Dedifferentiated amniotic fluid mesenchymal stem cell (primary cell): ENCODE measurements around the gene P4HB.

ENCODE experiments used
- DNase-seq: peaks from one replicate; pipeline ENCODE4 v3.0.0-alpha.2; 2016; ENCODE audit errors: extremely low spot score

Gene P4HB

DNA sequence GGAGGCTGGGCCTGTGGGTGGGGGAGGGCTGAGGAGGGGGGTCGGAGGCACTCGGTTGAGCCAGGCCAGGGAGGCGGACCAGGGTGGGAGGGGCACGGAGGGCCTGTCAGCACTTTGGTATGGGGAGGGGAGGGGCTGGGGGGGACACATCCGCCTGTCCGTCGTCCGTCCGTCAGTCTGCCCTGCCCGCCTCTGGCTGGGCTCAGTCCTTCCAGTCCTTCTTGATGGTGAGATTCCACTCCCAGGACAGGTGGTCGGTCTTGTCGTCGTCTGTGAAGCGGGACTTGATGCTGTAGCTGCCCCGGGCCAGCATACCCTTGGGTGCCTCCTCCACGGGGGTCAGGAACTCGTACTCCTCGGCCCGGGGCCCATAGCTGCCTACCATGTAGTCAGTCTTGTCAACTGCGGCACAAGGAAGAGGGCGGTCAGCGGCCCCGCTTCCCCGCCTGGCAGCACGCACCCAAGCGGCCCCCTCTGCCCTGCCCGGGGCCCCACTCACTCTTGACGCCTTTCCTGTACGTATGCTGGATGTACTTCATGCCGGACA is 8.4 kb upstream of the P4HB start:
- DNase-seq = peak; percentile 58

DNA sequence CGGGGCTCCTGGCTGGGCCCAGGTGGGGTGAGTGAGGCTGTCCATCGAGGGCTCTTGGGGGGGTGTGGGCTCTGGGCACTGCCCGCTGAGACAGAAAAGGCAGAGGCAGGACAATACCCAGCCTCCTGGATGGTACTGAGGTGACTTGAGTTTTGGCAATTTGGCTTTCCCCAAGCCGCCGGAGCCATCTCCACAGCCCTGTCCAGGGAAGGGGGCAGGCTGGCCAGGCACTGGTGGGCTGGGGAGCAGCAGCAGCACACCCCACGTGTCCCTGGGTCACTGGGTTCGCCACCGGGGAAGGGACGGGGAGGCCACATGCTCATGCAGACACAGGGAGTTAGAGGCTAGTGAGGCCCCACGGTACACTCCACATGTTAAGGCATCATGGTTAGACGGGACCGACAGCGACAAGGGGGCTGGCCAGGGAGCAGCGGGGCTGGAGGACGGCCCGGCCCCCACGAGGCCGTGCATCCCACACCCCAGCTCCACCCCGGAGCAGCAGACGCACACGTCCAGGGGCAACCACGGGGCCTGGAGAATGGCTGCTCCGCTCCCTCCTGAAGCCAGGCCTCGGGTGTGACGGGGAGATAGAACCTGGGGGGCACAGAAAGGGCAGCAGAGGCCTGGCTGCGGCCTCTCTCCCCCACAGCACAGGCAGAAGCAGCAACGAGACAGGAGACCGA is 7.8 kb upstream of the P4HB start:
- no peak for DNase-seq

DNA sequence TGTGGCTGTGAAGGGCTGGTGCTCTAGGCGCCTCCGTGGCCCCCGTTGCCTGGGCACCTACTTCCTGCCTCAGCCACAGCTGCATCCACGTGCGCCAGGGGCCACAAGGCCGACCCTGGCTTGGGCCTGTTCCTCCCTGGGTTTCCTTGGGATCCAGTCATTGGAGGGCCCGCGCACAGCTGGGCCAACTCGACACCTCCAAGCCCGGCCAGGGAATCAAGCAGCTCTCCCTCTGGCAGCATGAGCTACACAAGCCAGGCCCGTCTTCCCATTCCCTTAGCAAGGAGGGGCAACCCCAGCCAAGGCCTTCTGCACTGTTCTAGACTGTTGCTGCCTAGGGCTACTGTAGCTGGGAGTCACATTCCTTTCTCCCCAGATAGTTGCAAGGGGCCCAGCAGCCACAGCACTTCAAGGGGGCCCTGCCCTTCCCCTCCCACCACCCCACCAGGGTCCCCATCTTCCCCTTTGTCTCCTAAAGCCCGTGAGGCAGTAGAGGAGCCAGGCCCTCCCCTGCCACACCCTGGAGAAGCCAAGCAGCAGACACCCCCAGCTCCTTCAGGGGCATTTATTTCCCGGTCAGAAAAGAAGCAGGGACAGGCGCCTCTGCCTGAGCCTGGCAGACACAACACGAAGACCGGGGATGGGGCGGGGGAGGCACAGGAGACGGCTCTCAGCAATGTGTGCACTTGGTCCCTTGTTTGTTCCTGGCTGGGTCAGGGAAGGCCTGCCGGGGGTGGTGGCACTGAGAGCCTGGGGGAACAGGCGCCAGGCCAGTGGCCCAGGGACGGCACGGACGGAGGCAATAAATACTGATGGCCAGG is 7.0 kb upstream of the P4HB start:
- peak; percentile 36 for DNase-seq

DNA sequence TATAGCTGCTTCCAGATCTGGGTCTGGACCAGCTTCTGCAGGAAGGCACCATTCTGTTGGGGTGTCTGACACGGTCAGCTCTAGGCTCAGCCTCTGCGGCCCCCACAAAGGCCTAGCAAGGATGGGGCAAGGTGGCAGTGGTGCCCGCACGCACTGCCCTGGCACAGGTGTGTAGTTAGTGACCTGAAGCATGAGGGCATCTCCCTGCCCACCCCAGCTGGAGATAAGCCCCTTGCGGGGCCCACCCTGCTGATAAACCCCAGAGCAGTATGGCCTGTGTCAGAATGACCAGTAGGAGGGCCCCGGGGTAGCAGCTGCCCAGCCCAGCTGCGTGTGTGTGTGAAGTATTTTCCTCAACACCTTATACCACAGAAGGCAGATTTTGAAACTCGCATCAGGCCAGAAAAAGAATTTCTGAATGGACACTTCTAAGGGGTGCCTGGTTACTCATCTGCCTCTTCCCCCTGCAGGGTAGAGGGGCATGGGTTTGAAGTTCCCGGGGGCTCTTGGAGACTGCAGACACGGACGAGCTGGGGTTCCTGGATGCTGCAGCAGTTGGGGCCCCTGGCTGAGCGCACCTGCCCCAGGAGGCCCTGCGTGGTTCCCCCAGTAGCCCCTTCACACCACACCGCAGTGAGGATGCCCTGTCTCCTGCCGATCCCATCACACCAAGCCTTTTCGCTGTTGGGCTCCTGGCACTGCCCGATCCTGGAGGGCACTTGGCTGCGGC is 6.3 kb upstream of the P4HB start:
- DNase-seq = no peak

DNA sequence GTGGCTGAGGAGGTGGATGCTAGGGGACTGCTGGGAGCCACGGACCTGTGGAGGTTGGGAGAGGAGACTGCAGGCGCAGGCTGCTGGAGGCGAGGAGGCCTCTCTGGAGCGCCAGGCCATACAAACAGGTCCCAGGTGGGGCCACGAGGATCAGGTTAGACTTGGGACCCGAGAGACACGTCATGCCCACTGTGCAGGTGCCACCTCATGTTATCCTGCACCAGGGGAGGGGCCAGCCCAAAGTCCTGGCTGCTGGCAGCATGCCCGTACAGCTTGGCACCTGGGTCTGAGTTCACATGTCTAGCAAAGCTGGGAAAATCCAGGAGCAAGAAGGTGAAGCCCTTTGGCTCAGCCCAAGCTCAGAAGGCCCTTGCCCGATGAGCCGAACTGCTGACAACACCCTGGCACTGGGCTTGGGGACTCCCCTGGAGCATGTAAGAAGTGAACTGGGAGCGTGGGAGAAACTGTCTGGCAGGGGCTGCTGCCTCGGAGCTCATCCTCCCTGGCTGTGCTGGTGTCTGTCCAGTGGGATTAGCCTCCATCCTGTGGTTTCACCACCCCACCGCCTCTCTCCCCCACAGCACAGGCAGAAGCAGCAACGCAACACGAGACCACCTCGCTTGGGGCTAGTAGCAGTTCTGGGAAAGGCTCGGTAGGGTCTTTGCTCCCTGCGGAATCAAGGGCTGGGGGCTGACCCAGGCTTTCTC is 5.6 kb upstream of the P4HB start:
- DNase-seq = no peak

DNA sequence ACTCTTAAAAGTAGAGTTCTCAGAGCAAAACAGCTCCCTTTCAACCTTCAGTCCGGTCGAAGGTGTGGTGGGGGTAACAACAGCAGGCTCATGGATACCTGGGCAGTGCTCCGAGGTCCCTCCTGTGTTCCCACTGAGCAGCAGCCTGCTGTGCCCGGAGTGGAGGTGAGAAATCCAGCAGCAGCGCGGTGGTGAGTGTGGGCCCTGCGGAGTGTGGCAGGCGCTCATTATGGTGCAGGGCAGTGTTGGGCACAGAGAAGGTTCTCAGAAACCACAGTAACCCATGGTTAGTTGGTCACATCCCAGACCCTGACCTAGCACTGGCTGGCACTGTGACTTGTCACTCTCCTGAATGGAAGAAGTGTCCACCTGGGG is 5.0 kb upstream of the P4HB start:
- DNase-seq = no peak

DNA sequence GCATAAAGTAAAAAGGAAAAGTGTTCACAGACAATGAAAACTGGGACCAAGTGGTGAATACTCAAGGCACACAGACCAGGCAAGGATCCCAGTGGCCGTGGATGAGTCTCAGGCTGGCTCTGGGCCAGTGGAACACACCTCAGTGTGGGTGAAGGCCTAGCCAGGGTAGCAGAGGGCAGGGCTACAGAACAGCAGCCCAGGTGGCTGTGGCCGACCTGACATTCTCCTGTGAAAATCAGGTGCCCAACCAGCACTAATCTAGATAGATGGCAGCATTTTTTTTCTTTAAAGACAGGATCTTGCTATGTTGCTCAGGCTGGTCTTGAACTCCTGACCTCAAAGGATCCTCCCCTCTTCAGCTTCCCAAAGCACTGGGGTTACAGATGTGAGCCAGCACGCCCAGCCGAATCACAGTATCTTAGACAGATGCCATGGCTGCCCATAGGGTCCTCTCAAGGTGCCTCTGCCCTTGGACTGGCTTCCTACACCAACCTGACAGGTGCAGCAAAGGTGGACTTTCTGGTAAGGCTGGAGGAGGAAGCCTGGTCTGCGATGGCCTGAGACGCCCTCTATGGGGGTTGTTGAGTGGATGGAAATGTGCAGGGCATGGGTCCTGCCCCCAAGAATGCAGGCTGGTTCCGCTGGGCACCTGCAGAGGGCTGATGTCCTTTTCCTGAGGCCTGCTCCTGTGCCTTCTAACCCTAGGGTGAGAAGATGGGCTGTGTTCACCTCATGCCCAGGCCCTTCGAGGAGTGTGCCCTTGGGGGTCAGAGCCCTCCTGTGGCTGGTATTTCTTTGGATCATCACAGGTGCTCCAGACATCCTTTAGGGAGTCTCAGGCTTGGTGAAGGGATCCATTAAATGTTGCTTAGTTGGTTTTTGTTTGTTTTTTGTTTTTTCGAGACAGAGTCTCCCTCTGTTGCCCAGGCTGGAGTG is 3.8 kb upstream of the P4HB start:
- no peak for DNase-seq

DNA sequence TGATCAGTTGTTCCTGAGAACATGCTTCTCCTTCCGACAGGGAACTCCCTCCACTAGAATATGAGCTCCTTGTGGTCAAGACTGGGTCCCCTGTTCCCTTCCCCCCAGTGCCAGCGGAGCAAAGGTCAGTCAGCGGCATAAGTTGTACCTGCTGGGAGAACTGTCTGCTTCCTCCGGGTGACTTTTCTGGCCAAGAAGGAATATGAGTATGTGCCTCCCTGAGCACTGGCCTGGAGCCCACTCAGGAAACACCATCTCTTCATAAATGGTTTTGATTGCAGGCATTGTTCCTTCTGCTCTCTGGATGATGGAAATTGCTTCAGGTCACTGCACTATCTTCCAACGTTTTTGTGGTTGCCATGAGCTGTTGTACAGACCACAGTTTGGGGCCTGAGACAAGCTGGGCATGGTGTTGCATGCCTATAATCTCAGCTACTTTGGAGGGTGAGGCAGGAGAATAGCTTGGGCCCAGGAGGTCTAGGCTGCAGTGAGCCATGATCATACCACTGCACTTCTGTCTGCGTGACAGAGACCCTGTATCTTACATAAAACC is 2.9 kb upstream of the P4HB start:
- DNase-seq = no peak

DNA sequence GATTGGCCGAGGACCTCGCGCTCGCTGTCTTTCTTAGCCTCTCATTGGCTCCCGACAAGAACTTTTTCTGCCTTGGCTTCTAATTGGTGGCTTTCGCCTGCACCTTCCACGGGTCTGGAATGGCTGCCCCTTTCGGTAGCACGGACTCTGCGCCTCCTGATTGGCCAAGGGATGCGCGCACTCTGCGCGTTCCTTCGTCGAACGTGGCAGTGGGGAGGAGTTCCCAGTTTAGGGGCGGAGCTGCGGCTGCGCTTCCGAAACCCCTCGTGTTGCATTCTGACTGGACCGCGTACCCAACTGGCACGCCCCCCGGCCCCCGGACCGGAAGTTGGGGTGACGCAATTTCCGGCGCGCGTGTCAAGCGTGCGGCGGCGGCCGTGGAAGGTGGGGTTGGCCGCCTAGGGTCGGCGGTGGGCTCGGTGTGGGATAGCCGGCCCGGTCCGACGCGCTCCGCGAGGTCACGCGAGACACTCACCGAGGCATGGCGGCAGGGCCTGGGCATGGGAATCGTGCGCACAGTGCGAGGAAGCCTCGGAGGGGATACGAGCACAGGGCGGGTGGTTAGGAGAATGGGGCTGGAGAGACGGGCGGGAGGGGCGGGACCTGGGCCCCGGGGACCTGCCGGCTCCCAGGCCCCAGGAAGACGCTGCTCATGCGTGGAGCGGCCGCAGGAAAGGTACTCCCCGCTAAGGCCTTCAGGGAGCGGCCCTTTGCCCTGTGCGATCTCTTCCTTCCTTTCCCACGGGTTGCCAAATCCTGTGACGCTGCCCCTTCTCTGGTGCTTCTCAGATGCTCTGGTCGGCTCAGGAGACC is 627 bp upstream of the P4HB start:
- peak; percentile 100 for DNase-seq

DNA sequence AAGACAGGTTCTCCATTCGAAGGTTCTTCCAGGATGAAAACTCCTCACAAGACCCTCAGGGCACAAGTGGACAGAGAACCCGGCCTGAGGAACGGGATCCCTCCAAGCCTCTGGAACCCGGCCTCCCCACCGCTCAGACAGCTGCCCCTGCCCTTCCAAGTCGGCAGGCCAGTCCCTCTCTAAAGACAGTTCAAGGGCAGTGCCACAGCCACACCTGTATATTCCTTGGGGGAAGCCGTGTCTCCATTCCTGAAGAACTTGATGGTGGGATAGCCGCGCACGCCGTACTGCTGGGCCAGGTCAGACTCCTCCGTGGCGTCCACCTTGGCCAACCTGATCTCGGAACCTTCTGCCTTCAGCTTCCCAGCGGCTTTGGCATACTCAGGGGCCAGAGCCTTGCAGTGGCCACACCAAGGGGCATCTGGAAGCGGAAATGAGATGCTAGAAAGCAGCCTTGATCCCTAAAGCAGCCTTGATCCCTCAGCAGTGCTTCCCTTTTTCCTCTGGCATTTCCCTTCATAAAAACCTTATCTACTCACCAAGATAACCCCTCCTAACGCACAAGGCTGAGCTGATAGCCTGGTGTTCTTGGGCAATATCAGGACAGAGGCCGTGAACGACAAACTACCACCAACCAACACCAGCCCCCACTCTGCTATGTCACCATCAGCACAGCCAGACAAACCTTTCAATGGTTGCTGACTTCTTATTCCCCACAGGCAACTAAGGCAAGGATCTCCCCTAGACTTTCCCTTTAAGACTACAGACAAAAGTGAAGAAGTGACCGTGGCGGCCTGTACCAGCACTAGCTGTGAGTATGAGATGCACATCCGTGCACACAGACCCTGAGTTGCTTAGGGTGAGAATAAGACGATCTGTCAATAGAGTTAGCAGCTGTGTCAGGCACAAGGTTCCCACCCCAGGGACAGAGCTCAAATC is 1.1 kb downstream of the P4HB start:
- no peak for DNase-seq

DNA sequence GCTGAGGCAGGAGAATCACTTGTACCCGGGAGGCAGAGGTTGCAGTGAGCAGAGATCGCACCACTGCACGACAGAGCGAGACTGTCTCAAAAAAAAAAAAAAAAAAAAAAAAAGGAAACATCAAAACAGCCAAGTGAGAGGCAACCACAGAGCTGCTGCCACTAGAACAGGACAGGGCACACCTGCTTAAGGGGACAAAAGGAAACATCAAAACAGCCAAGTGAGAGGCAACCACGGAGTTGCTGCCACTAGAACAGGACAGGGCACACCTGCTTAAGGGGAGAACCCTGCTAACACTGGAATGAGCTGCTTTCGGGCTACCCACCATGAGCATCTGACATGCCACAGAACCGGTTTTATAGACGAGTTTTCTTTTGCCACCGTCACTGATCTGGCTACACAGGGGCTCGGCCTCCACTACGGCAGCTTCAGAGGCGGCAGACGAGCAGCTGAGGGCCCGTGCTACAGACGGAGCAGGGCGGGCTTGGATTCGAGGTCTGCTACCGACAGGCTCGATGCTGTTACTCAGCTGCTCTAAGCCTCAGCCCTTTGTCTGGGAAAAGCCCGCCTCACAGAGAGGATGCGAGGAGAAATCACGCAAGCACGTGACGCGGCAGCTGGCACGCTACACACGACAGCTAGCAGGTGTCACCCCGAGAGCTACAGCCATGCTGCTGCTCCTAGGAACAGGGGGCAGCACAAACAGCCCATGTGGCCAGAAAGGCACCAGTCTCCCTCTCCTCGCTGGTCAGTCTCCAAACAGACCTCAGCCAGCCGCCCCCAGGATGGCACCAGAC is 2.0 kb downstream of the P4HB start:
- no peak for DNase-seq

DNA sequence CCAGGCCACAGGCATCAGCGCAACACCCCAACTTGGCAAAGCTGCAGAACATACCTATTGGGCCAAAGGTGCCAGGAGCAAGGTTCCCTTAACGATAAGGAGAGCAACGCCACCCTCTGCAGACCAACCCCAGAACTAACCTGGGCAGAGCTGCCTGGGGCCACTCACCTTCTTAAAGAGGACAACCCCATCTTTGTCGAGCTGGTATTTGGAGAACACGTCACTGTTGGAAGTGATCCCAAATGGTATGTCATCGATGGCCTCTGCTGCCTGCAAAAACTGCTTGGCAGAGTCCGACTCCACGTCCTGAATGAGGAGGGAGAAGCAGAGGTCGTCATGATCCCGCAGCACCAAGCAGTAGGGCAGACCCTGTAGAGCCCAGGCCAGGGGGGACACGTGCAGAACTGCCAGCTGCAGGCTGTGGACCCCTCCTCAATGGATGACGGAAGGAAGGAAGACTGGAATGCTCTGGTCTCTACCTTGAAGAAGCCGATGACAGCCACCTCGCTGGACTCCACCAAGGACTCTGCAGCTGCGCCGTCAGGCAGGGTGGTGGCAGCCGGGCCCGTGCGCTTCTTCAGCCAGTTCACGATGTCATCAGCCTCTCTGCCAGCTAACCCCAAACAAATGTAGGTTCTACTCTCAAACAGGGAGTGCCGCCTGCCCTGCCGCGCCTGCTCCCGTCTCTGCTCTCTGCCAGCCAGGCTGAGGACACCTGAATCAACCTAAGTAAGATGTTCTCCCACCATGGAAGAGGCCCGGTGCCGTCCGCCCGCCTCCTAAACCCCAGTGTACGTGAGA is 5.2 kb downstream of the P4HB start:
- no peak for DNase-seq

DNA sequence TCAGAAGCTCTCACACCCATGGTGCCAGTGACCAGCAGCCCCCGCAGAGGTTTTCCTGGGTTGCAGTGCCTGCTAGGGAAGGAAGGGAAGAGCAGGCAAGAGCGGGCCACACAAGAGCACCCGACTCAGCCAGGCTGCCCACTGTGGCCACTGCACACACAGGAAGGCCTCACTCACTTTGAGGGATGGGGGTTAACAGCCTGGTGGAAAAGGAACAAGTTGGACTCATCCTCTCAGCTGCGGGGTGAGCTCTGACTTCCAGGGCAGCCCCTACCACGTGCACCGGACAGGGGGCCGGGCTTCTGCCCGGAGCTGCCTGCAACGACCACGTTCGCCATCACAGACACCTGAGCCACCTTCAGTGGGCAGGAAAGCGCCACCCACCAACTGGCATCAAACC is 8.1 kb downstream of the P4HB start:
- no peak for DNase-seq

DNA sequence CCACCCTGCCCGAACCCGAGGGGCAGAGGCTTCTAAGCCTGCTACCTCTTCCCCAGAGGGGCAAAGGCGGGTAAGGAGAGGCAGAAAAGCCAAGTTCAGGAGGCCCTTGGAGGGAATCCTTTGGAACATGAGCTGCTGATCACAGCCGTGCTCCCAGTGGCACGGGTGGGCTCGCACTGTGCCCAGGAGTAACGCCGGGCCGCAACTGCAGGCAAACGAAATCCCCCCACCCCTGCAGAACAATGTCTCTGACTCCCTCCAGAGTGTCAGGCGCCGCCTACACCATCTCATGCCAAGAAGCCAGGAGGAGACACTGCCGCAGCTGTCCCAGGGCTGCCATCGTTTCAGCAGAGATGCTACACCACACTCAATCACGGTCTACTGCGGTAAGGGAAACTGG is 8.9 kb downstream of the P4HB start:
- no peak for DNase-seq

DNA sequence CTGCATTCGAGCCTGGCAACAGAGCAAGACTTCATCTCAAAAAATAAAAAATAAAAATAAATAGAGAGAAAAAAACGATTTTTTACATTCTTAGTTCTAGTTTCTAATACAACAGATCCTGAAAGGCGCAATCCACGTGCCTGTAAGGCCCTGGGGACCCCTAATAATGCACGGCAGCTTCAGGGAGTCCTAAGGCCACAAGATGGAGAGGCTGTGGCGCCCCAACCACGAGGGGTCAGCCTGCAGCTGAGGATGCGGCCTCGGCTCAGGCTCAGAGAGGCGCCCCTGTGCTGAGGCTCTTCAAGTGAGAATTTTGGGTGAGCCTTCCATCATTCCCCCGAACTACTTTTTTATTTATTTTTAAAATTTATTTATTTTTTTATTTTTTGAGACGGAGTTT is 10.9 kb downstream of the P4HB start:
- DNase-seq = no peak

DNA sequence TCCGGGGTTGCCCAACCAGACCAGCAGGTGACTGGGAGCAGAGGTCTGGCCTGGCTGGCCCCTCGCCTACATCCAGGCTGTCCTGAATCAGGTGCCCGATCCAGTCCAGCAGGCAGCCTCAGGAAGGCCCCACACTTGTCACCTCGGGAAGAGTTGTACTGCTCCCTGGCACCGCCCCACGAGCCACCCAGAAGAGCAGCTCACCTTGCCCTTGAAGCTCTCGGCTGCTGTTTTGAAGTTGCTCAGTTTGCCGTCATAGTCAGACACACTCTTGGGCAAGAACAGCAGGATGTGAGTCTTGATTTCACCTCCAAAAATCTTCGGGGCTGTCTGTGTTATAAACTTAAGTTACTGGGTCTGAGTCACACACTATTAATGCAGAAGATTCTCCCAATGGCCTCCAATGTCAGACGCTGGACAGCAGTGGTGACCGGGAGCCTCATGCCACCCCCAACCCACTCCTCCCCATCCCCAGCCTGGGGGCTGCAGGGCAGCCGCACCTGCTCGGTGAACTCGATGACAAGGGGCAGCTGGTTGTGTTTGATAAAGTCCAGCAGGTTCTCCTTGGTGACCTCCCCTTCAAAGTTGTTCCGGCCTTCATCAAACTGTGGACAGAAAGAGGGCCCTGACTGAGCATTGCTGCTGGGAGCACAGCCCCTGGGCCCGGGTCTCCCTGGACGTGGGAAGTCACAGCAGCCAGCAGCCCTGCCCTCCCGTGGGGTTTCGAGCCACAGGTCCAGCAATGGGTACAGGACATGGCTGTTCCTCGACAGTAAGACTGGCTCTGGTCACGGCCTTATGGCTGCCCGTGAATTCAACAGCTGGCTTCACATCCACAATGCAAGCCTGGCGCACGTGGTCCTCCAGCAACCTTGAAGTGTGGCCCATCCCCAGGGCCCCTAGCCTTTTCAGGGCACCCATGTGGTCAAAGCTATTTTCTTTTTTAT is 13.3 kb downstream of the P4HB start:
- no peak for DNase-seq
